HG02938 (cell line): ENCODE results near the gene KIAA1549.

Source experiments
- ATAC-seq: cut with Tn5 transposase; IDR thresholded peaks from one replicate; pipeline ENCODE4 v1.9.1; 2021; ENCODE audit warnings: mild to moderate bottlenecking, moderate library complexity; ENCODE audit not compliant: unreplicated experiment

Gene KIAA1549

DNA sequence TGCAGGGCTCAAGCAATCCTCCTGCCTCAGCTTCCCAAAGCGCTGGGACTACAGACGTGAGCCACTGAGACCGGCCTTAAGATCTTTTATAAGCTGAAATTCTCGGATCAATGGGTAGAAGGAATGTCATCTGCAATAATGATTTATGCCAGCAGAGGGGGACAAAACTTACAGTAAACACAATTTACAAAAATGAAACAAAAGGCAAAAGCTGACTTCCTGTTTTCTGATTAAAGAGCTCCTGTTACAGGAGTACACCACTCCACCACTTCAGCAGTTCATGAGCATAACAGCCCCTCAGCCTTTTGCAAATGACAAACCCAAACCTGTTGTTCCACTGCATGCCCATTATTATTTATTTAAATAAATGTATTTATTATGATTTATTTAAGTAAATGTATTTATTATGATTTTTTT, 94.7 kb downstream of the KIAA1549 start:
- ATAC-seq: peak; percentile 88

DNA sequence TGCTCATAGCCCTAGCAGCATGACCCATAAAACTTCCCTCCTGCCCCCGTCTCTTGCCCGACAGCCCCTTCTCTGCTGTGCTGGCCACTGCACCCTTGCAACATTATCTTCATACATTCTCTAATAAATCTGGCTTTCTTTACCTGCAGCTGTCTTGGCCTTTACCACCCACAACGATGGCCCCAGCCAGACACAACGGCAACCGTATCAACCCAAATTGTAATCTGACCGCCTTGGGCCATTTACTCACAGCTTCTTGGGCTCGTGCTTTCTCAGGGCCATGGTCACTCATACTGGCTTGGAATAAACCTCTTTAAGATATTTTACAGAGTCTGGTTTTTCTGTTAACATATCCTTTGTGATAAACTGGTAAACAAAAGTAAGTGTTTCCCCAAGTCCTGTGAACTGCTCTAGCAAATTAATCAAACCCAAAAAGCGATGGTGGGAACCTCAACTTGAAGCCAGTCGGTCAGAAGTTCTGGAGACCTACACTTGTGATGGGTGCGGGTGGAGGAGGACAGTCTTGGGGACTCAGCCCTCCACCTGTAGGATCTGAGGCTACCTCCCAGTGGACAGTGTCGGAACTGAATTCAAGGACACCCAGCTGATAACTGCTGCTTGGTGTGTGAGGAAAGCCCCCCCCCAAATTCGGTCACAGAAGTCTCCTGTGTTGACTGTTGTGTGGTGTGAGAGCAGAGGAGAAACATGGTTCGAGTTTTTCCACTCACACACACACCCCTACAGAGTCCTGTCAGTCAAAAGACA, 95.6 kb downstream of the KIAA1549 start:
- ATAC-seq: no peak

DNA sequence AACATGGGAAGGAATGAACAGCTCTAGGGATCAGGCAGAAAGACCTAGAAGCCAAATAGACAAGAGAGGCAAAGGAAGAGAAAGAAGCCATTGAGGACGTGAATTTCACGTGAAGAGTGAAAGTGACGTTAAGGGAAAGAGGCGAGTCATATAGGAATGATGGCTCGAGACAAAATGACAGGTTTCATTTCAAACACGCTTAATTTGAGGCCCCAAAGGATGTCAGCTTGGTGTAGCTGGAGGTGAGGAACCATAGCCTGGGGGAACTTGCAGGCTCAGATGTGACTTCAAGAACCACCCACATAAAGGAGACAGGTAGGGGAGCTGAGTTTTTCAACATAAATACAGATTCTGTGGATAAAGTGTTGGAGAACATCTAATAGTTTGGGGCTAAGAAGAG, 98.9 kb downstream of the KIAA1549 start:
- no peak for ATAC-seq

- no peak for ATAC-seq
Measured at GRCh38 chr7:138881579-138882188, 99.5 kb downstream of the KIAA1549 start.

DNA sequence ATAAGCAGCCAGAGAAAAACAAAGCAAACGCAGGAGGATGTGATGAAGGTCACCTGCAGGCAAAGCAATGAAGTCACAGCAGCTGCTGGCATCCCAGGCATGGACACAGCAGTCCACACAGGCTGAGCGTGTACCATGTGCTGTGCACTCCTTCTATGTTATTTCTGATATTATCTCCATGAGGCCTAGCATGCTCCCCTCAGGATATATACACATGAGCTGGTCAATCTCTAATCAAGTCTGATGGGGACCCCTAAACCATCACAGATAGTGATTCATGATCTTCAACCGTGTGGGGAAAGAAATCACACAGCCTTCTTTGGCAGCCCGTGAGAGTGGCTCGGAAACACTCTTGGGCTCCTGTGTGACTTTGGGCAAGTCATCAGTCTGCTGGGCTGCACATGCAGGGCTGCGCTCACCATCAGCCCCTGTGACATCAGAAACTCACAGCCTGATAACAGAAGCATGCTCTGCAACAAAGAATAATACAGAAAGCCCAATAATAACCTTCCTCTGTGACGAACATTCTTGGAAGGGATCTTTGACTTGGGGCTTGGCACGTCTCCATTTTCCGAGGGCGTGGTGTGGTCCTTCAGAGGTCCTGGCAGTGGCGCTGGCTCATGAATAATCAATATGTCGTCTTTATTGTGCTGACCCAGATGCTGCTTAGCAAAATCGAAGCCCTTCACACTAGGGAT, 100.2 kb downstream of the KIAA1549 start:
- no peak for ATAC-seq

DNA sequence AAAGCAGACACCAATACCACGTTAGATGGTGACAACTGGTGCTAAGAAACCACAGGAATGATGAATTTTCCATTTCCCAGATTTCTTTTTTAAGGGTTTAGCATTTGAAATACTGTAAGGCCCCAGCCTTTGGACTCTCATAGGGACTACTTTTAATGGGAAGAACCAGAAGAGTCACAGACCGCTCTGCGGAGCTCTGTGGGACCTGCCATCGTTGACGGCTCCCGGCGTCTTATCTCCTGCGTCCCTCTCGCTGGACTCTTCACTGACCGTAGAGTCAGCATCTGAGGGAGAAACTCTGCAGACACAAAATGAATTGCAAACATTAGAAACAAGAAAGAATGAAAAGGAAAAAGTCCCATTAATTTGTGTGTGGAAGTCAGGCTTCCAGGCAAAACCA, 101.8 kb downstream of the KIAA1549 start:
- no peak for ATAC-seq

- ATAC-seq: no peak
Measured at GRCh38 chr7:138878856-138879255, 102.3 kb downstream of the KIAA1549 start.

- ATAC-seq: no peak
Measured at GRCh38 chr7:138878051-138878450, 103.1 kb downstream of the KIAA1549 start.

DNA sequence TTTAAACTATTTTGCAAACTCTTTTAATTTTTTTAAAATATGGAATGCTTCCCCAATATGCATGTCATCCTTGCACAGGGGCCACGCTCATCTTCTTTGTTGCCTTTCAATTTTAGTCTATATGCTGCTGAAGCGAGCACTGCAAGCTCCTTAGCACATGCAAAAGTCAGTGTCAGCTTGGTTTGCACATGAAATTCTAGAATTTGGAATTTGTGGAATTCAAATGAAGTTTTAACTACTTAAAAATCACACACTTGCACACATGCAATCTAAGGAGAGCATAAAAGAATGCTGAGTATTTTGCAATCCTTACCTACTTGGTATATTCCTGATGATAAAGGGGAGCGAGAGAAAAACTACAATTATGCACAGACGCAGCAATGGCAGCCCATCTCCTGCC, 104.9 kb downstream of the KIAA1549 start:
- no peak for ATAC-seq

- ATAC-seq: no peak
Measured at GRCh38 chr7:138875794-138876193, 105.4 kb downstream of the KIAA1549 start.

DNA sequence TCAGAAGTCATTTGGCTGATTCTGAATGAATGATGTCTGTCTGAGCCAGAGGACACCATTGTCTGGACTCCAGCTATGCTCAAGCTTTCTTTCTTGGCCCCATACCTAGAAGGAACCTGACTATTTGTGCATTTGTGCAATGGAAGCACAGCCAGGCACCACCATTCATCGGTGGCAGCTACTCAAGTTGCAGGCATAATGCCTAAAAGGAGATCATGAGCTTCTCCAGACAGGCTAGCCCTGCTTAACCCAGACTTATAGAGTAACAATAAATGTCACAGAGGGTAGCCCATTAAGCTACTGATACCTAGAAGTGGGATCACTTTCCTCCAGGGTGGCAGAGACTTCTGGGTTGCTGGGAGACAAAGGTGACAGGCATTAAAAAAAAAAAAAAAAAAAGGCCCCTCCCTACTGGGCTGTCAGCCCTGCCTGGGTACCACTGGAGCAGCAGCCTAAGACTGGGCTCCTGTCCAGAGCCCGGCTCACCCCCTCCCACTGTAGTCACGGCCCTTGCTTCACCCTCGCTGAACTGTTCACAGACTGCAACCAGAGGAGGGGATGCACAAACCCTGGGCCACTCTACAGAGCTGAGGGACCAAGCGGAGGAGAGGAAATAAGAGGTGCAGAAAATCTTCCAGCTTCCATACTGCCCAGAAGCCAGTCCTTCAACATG, 107.8 kb downstream of the KIAA1549 start:
- no peak for ATAC-seq

- ATAC-seq: no peak
Measured at GRCh38 chr7:138872576-138872975, 108.6 kb downstream of the KIAA1549 start.

GRCh38 chr7:138871814-138872090, 109.4 kb downstream of the KIAA1549 start:
- ATAC-seq: no peak

- ATAC-seq: no peak
Measured at GRCh38 chr7:138871065-138871813, 110.0 kb downstream of the KIAA1549 start.

- ATAC-seq: no peak
Measured at GRCh38 chr7:138869353-138869752, 111.8 kb downstream of the KIAA1549 start.

- no peak for ATAC-seq
Measured at GRCh38 chr7:138868711-138869110, 112.5 kb downstream of the KIAA1549 start.

DNA sequence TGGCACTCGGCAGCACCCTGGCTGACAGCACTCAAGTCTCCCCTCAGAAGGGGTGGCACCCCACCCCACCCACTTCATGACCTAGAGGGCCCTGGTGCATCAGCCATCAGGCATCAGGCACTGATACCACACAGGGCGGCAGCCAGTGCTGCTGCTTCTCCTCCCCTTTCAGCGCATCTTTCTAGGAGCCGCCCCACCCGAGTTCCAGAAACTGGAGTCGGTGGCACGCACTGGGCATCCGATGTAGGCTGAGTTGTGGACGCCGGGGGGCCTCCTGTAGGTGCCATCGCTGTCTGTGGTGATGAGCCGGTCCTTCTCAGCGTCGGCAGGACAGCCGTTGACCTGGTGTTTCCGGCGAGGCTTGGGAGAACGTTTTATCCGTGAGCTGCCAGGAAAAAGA, 113.4 kb downstream of the KIAA1549 start:
- no peak for ATAC-seq

GRCh38 chr7:138866353-138866752, 114.8 kb downstream of the KIAA1549 start:
- no peak for ATAC-seq

DNA sequence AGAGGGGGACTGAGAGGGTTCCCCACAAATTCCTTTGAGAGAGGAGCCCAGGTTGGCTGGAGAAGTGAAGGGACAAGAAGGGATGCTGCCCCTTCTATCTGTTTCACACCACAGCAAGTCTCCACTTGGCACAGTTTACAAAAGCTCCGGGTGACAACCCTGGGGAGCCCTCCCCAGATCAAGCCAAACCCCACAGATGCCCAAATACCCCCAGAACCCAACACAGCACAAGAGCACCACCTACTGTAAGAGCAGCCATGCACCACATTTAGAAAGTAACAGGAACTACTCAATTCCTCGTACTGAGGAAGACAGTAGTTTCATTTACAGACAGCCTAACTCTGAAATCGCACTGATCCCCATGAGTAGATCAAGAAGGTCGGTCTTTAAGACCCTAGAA, 115.3 kb downstream of the KIAA1549 start:
- ATAC-seq: no peak

GRCh38 chr7:138864667-138865066, 116.5 kb downstream of the KIAA1549 start:
- ATAC-seq: no peak

DNA sequence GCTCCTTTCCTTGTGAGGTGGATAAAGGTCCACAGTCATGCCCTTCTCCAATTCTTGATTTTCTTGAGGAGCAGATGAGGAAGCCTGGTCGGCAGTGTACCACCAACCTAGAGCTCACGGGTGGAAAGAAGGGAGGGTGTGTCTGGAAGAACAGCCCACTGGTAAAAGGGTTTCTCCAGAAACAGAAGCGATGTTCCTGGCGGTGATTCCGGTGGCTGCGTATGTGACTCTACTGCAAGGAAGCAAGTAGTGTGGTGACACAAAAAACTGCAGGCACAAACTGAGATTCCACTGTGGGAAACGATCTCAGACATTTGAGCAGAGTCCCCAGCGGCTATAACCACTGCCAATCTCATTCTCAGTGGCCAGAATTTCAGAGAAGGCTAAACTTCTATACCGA, 117.3 kb downstream of the KIAA1549 start:
- no peak for ATAC-seq
